GM15510 (cell line): ENCODE measurements around the gene SLC25A13.

Source experiments
- POLR2A ChIP-seq: IDR thresholded peaks from 3 replicates; pipeline ENCODE4 v1.6.1; 2011; ENCODE audit warnings: borderline replicate concordance; ENCODE audit not compliant: insufficient read length; ENCODE audit errors: extremely low read depth

Gene SLC25A13

DNA sequence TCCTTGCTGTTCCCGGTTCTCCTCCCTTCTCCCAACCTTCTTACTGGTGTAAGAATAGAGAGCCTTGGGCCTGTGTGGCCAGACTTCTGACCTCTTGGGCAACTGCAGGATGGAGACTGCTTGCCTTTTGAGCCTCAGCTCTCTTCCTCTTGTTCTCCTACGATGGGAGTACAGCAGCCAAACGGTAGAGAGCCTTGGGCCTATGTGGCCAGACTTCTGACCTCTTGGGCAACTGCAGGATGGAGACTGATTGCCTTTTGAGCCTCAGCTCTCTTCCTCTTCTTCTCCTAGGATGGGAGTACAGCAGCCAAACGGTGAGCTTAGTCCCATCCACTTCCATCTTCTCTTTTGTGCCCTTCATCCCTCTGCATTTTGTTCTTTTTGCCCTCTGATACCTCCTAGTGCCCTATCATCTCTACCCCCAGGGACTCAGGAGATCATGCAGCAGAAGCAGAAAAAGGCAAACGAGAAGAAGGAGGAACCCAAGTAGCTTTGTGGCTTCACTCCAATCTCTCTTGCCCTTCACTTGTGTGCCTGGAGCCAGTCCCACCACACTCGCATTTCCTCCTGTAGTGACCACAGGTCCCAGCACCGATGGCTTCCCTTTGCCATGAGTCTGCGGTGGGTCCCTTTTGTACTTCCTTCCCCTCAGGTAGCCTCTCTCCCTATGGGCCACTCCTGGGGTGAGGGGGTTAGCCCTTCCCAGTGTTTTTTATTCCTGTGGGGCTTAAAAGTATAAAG lies 15.3 kb downstream of the SLC25A13 start:
- no peak for TF ChIP-seq POLR2A

DNA sequence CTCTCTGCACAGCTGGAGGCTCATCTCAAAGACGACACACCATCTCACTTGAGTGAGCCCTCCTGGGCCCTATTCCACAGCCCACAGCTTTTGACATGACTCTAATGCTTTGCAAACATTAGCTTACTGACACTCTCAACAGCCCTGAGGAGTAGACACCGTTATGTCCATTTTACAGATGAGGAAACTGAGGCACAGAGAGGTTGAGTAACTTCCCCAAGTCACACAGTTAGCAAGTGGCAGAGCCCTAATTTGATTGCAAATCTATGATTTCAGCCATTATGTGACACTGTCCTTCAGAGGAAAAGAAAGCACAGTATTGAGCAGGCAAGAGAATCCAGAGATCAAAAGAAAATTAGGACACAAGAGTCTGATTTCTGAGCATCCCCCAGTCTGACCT lies 16.0 kb downstream of the SLC25A13 start:
- no peak for TF ChIP-seq POLR2A

DNA sequence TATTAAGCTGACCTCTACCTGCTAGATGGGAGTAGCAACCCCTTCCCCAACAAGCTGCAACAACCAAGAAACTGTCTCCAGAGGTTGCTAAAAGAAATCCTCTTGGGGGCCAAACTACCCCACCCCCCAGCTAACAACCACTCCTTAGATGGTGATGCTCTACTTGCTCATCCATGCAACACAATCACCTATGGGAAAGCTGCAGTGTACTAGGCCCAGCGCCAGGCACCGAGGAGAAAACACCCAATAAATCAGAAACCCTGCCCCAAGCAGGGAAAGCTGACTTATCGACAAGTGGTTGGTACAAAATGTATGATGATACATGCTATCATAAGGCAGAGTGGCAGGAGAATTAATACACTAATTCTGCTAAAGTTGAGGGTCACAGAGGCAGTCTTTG lies 17.3 kb downstream of the SLC25A13 start:
- TF ChIP-seq POLR2A: no peak

DNA sequence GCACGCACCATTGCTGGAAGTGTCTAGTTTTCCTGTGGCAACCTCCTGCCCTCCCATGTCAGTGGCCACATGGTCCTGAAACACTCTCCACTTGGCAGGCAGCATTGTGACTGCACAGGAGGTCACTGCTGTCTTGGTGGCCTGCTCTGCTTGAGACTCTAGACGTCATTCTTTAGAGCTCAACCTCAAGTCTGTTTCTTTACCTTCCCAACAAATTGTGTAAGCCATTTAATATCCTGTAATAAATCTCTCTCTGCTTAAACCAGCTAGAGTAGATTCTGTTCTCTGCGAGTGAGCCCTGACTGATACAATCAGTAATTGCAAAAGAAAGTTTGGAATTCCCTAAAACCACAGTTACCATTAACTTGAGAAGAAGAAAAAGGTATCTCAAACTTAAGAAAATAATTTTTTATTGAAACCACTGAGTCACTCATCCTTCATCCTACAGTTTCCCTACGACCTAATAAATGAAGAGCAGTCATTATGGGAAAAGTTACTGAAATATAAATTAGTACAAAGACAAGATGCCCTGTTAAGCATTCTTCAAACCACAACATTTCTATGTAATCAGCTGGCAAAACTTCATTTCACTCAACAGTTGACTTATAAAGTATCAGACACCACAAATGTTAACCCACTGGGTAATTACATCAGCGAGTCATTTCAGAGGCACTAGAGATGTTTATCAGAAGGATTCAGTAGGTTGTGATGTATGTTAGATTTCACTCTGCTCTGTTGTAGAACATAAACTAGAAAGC lies 18.0 kb downstream of the SLC25A13 start:
- no peak for TF ChIP-seq POLR2A

DNA sequence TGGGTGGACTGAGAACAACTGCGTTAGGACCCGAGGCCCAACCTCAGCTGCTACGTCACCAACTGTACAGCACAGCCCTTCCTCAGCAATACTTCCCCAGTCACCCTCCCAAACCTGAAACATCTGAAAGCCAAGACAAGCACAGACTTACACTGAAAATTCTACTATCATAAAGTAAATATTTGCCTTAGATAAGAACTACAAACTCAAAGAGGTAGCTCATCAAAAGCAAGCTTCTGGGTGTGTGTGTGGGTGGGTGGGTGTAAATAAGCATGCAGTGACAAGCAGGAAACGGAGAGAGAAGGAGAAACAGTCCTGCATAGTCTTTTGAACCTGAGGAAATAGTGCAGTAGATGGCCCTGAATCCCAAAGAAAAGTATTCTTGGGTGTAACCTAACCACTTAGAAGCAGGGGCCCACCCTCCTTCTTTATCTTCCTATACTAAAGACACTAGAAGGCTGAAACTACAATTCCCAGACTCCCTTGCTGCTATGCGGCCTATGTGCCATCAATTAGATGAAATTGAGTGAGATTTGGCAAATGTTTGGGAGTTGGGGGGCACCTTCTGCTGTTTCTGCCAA lies 18.7 kb downstream of the SLC25A13 start:
- TF ChIP-seq POLR2A: no peak

DNA sequence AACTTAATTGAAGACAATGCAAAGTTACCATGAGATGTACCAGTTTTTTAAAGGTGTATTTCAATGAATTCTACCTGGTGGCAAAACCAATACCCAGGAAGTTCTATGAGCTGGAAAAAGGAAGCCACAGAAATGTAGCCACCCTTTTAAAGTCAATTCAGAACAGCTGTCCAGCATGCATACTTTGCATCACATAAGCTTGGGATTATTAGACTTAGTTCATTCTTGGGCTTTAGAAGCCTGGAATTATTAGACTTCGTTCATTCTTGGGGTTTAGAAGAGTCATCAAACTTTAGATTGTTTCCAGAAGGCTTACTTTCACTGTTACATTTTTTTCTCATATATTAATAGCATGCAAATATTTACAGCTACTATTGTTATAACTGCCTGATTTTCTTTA lies 20.9 kb downstream of the SLC25A13 start:
- TF ChIP-seq POLR2A: no peak

DNA sequence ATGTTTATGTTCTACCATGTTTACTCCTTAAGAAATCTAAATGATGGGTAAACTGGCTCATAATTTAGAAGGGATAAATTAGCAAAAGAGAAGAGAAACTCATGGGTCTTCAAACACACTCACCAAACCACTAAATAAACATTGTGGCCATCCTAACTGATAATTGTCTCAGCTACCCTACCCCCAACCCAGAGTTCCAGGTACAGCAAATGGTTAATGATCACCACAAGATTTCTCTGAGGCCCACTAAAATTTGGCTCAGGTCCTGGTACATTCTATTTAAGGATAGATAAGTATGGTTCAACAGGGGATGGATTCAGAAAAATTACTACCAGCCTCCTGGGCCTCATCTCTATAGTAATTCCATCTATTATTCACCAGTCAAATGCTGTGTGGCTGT lies 21.4 kb downstream of the SLC25A13 start:
- TF ChIP-seq POLR2A: no peak

DNA sequence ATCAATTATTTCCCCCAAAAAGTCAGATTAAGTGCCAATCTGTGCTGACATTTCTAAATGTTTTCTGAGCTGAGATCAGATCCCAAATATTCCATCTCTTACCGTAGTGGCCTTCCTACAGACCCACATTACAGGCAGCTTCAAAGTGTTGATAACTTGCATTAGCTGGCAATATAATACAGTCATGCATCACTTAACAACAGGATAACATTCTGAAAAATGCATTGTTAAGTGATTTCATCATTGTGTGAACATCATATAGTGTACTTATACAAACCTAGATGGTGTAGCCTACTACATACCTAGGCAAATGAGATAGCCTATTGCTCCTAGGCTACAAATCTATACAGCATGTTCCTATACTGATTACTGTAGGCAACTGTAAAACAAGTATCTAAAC lies 22.4 kb downstream of the SLC25A13 start:
- TF ChIP-seq POLR2A: no peak

DNA sequence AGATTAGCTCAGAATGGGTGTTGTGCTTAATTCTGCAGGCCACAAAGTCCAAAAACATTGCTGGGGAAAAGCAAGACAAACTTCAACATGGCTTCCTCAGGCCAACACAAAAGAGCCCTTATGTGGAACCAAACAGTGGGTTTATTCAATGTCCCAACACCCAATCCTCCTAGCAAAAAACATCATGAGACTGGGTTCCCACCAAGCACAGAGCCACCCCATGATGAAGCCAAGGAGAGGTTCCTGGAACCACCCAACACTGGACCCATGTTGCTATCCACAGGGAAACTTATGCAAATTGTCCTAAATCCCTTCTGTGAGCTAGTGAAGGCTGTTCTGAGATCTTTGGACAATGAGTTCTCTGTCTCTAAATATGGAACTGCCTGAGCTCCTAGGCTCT lies 24.0 kb downstream of the SLC25A13 start:
- no peak for TF ChIP-seq POLR2A

DNA sequence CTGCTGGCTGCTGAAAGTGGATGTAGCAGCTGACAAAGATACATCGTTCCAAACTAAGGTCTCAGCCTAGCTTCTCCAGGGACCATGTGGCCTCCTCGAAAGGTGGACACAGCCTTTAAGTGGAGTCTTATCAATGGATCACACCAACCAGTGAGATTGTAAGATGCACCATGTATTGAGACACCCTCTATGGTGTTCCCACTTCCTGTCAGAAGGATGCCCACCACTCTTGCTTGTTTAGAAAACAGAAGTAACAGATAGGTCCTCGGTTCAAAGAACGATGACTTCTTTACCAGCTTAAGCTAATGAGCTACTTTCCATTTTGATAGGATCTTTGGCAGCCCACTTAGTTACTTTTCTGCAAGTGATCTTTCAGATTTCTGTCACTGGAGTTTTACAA lies 34.3 kb downstream of the SLC25A13 start:
- TF ChIP-seq POLR2A: no peak

DNA sequence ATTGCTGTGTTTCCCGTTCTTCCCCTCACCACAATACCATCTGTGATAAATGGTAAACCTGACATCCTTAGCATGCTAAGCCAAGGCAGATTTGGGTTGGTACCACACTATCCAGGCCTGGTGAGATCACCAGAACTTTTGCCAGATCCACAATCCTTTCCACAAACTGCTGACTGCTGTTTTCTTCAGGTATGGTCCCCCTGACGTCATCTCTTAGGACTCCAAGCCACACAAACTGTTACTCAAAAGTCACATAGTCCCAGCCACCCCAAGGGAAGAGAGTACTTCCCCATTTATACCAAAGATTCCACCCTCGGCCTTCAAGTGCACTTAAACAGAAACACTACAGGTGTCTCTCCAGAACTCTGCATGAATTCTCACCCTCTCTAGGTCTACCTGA lies 34.8 kb downstream of the SLC25A13 start:
- no peak for TF ChIP-seq POLR2A

DNA sequence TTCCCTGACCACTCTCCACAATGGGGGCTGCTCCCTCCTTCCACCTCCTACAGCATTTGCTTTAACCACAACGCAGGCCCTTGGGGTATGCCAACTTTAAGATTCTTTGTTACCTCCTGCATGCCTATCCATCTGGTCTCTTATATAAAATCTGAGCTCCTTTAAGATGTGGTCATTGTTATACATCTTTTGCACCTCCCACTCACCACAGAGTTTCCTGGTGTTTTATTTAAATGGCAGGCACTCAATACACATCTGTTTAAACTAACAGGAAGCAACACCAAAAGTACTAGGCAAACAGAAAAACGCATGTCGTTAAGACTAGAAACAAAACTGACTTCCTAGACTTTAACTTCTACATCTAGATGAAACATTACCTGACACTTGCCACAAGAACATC lies 36.3 kb downstream of the SLC25A13 start:
- no peak for TF ChIP-seq POLR2A

DNA sequence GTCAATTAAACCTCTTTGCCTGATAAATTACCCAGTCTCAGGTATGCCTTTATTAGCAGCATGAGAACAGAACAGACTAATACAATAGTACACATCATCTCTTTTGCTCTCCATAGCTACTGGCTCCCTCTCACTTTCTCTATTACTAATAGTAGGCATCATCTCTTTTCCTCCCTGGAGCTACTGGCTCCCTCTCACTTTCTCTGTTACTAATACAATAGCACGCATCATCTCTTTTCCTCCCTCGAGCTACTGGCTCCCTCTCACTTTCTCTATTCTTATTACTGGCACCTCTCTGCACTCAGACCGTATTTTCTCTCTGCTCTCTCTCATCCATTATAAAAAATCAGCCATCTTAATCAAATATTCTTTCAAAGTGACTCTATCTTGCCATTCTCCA lies 37.1 kb downstream of the SLC25A13 start:
- no peak for TF ChIP-seq POLR2A

DNA sequence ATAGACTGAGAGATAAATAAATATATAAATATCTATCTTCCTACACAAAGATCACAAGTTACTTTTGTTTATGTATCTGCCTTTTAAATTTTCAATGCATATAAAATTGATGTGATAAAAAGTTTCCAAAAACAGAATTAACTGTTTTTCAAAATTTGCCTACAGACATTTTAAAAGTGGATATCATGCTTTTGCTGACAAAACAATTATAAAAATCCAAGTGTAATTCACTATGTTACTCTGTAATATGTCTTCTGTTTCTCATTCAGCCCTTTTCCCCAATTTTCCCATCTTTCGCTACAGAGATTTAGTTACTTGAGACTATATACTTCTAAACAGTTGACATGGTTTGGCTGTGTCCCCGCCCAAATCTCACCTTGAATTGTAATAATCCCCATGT lies 37.7 kb downstream of the SLC25A13 start:
- no peak for TF ChIP-seq POLR2A

DNA sequence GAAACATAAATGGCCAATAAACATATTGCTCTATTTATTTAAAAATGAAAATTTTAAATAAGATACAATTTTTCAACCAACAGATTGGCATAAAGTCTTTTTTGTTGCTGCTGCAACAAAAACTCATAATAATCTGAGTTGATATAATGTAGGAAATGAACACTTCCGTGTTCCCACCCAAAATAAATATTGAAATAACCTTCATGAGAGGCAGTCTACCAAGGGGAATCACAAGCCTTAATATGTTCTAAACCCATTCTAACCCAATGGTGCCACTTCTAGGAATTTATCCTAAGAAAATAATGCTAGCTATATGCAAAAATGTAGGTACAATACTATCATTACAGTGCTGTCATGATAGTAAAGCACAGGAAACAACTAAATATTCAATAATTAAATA lies 39.1 kb downstream of the SLC25A13 start:
- TF ChIP-seq POLR2A: no peak

DNA sequence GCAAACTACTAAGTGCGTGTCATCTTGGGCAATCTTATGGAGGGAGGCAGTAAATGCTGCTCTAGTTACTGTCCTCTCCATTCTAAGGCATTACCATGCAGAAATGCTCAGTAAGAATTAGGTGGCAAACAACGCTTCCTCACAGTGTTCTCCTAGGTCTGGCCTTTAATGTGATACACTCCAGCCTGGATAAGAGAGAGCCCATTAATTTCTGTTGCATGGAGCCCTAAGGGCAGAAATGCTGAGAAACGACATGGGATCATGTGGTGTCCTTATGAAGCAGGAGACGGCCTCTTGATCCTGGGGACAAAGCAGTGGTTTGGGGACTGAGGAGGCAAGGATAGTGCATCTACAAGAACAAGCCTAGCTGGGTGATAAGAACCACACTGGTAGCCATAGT lies 44.0 kb downstream of the SLC25A13 start:
- TF ChIP-seq POLR2A: no peak
